Measurements from ENCODE around the gene TDRKH.
A peak's percentile ranks its signal among the peaks of the same experiment; 100 is the strongest.

Gene TDRKH, protein sequence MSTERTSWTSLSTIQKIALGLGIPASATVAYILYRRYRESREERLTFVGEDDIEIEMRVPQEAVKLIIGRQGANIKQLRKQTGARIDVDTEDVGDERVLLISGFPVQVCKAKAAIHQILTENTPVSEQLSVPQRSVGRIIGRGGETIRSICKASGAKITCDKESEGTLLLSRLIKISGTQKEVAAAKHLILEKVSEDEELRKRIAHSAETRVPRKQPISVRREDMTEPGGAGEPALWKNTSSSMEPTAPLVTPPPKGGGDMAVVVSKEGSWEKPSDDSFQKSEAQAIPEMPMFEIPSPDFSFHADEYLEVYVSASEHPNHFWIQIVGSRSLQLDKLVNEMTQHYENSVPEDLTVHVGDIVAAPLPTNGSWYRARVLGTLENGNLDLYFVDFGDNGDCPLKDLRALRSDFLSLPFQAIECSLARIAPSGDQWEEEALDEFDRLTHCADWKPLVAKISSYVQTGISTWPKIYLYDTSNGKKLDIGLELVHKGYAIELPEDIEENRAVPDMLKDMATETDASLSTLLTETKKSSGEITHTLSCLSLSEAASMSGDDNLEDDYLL

DNA sequence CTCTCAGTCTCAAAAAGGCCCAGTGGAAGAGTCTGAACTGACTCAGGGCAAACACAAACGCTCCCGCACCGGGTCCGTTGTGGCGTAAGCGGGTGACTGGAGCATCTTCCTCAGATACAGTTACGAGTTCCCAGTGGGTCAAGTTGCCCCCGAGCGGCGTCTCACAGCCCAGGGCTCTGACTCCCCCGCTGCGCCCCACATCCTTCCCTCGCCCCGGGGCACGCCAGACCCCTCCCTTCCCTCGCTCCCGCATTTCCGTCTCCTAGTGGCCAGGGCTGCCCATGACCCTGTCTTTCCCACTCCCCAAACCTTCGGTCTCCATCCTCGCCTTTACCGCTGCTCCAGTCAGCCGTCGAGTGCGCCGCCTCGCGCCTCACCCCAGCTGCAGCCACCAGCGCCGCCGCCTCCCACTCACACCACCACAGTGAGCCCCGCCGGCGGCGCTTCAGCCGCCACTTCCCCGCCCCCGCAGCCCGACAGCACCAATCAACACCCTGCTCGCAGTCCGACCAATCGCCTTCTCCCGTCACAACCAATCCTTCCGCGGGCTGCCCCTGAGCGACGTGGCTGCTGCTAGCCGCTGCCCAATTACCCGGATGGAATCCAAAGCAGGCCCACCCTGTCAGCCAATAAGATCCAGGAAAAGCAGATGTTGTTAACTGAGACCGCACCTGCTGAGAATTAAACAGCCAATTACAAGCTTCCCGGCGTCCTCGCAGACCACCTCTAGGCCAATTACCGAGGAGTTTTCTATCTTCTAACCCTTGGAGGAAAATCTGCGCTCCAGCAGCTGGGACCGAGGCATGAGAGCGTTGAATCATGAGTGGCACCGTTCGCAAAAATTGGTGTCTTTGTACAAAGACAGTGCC is at the start of gene TDRKH:
Gene TDRKH (minus strand): TSS at position 430 of the 869 bp plus-strand sequence. CDS start 7,478 bp downstream, outside the sequence.
- DNase-seq (ENCODE audit: low read depth), result peak; percentile 95

GRCh38 chr1:151839457-151840403 is 49.4 kb upstream of the TDRKH start, which contains the start of gene C2CD4D:
Gene C2CD4D (minus strand): TSS chr1:151839820. CDS start chr1:151838989, 831 bp downstream.
- DNase-seq (ENCODE audit: low read depth), result no peak

GRCh38 chr1:151839082-151839412 is 48.7 kb upstream of the TDRKH start:
- no peak for DNase-seq (ENCODE audit: low read depth)

DNA sequence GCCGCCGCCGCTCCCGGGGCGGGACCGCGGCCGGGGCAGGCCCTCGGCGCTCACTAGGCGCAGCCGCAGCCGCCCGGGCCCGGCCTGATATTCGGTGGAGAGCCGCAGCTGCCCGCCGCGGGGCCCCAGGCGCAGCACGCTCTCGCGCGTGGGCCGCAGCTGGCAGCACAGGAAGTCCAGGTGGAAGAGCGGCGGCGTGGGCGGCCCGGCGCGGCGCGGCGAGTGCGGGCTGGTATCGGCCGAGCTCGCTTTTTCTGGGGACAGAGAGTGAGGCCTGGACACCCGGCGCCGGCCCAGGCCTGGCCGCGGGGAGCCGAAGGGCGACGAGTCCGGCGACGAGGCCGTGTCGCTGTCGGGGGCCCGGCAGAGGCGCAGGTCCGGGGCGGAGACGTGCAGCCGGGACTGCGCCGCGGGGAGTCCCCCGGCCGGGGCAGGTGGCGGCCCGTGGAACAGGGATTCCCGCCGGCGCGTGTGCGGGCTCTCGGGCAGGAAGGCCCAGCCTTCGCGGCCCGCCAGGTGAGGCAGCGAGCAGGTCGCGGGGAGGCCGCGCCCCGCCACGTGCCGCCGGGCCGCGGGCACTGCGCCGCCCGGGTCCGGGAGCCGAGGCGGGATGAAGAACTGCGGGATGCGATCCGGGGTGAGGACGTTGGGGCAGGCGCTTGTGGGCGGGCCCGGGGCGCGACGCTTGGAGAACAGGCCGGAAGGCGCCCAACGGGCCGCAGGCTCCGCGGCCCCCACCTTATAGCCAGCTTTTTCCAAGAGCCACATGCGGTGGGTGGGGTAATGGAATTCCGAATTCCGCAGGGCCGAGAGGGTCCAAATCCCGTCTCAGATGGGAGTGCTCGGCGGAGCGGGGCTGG is 48.2 kb upstream of the TDRKH start:
- no peak for DNase-seq (ENCODE audit: low read depth)

DNA sequence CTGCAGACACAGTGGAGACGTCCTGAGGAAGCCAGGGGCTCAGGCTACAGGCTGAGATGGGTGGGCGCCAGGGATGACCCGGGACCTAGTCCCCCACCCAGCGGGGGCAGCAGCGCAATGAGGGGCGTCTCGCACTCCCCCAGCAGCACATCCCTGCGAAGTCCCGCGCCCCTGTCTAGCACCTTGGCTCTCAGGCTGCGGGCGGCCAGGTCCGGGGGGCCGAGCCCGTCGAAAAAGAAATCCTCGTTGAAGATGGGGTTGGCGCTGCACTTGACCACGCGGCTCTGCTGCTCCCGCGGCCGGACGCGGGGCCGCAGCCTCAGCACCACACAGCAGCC is 47.6 kb upstream of the TDRKH start:
- DNase-seq (ENCODE audit: low read depth), result no peak

DNA sequence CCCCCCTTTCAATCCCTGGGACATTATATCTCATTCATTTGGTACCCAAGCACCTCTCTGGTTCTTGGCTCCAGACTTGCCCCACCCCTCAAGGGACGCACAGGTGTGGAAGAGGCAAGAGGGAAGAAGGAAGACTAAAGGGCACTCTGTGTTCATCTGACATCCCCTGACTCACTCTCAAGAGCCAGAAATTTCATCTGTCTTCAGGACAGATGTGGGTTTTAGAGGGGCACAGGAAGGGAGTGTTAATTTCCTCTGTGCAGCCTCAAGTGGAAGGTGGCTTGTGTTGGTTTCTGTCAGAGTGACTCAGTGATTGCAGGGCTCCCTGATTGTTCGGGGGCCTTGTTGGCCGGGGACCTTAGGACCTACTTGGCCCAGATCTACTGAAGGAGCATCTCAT is 46.9 kb upstream of the TDRKH start:
- no peak for DNase-seq (ENCODE audit: low read depth)

- no peak for DNase-seq (ENCODE audit: low read depth)
Observed at GRCh38 chr1:151835596-151835995, 45.3 kb upstream of the TDRKH start.

DNA sequence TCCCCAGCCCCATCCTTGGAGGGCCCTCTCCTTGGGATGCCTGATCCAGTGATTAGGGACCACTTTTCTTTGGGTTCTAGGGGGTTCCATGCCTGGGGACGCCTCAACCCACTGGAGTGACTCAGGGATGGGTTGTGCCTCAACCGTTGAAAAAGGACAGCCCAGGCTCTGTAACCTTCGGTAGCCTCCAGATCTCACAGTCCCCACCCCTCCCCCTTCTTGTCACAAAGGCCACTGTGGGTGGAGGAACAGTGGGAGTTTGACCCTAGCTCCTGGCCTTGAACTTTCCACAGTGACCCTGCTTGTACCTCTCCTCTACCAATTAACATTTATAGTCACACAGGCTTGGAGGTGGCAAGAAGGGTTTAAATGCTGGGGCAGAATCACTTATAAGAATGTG is 43.9 kb upstream of the TDRKH start:
- no peak for DNase-seq (ENCODE audit: low read depth)

GRCh38 chr1:151833172-151833900 is 43.0 kb upstream of the TDRKH start:
- DNase-seq (ENCODE audit: low read depth), result no peak

GRCh38 chr1:151832318-151832980 is 42.1 kb upstream of the TDRKH start:
- DNase-seq (ENCODE audit: low read depth), result no peak

- DNase-seq (ENCODE audit: low read depth), result no peak
Observed at GRCh38 chr1:151831605-151832004, 41.3 kb upstream of the TDRKH start, which contains the start of gene RORC. Gene RORC (minus strand): TSS chr1:151831802. CDS start chr1:151831764, 38 bp downstream.

DNA sequence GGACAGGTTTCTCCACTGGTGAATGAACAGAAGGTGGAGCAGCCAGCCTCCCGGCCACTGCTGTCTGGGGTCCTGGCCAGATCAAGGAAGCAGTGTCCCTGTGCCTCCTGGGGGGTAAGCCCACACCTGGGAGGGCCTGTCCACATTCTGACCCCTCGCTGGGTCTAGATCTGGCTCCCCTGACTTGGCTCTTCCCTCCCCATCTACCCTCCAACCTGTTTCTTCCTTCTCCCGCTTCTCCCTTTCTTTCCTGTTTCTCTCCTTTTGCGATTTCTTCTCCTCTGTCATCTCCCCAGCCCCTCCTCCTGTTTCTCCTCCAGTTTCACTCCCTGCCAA is 40.9 kb upstream of the TDRKH start:
- DNase-seq (ENCODE audit: low read depth), result no peak

GRCh38 chr1:151830055-151830454 is 39.8 kb upstream of the TDRKH start:
- DNase-seq (ENCODE audit: low read depth), result no peak

DNA sequence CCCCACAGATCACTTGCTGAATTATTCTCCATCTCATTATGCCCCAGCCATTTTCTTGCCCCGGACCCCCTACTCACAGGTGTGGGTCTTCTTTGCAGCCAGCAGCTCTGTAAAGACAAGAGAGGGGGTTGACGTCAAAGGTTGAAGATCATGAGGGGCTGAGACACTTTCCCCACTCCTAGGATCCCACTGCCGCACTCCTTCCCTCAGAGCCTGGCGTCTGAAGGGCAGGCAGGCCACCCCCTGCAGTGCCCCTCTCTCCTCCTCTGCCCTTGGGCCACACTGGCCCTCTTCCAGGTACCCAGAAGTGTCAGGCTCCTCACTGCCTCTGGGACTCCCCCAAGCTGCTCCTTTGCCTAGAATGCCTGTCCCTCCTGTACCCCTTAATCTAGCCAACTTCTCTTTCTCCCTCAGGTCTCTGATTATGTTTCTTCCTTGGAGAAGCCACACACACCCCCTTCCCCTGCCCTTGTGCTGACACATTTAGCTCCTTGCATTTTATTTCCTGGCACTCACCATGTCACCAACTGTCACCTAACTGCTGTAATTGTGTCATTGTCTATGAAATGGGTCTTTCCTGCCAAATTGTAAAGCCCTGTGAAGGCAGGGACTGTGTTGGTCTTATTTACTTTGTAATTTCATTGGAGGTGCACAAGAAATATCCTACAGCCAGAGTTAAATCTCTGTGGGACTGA is 39.2 kb upstream of the TDRKH start:
- no peak for DNase-seq (ENCODE audit: low read depth)

DNA sequence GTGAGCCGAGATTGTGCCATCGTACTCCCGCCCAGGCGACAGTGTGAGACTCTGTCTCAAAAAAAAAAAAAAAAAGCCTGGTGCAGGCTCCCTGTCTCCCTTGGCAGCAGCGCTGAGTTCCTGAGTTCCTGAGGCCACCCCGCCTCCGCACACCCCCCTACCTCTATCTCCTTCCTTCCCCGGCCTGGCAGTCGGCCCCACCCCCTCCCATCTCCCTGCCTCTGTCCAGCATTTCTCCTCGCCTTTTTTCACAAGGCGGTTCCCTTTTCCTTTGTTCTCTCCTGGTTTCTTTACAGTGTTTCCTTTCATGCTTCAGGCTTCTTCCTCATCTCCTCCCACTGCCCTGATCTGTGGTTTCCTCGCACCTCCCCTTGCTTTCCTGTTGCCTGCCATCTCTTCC is 38.6 kb upstream of the TDRKH start:
- no peak for DNase-seq (ENCODE audit: low read depth)

DNA sequence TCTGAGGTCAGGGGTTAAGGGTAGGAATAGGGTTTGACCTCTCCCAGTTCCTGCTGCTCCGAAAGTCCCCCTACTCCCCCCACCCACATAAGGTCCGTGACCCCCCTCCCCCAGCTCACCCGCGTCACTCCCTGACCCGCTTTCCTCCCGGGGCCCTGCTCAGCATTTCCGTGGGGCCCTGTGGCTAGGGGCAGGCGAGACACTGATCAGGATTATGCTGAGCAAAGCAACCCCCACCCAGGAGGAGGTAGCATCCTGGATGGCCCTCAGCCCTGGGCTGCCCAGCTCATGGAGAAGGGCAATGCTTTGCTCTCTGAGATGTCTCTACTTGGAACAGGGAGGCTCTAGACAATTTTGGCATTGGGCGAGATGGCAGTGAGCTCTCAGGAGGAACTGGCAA is 37.6 kb upstream of the TDRKH start:
- no peak for DNase-seq (ENCODE audit: low read depth)

GRCh38 chr1:151825751-151826660 is 35.7 kb upstream of the TDRKH start:
- no peak for DNase-seq (ENCODE audit: low read depth)

DNA sequence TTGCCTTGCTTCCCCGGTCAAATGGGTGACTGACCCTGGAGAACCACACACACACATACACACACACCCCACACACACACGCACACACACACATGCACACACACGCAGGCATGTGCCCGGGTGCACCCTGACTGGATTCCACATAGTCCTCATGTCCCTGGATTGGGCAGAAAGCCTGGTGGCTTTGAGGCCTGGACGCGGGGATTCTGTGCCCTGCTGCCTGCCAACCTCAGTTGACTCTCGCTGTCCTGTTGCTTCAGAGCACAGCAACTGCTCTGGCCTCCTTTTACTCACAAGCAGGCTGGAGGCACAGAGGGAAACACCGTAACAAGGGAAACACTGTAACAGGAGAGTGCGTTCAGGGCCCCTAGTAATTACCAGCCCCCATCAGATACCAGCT is 34.9 kb upstream of the TDRKH start:
- no peak for DNase-seq (ENCODE audit: low read depth)

Measured in stimulated activated CD8-positive, alpha-beta memory T cell treated with anti-CD3 and anti-CD28 coated beads, Interleukin-7, amount 100 ng/mL, for 24 hours (primary cell).